Panc1 (cell line): ENCODE data around the gene TRDN. TPM values are rescaled to one million over a fixed set of nuclear protein-coding genes. Genes with fewer than 3 reads are reported as not detected.

Experiments
- ATAC-seq: fragments of 200-7000 bp; cut with Tn5 transposase; 2 replicates; pipeline ENCODE4 v1.9.1; 2020; ENCODE audit warnings: mild to moderate bottlenecking, moderate library complexity
- BruUV-seq: library from RNA; stranded (reverse); fragments of 400-500 nt; replicated peaks from 2 replicates; lab custom pipeline; 2021; lab: Mats Ljungman, UMichigan
- CTCF ChIA-PET: fragments of 300-600 bp; sonication (Branson Sonifier 250); formaldehyde crosslinking; loops from one replicate; lab custom pipeline; 2022; ENCODE audit warnings: antibody characterized with exemption; lab: Charles Lee
- POLR2A ChIA-PET: fragments of 300-600 bp; sonication (Branson Sonifier 250); formaldehyde crosslinking; loops from one replicate; lab custom pipeline; 2022; ENCODE audit warnings: antibody characterized with exemption; lab: Charles Lee
- DNase-seq: peaks from one replicate; pipeline ENCODE4 v3.0.0-alpha.2; 2010; ENCODE audit warnings: low read depth, low spot score
- H3K27ac ChIP-seq: 2 replicates; pipeline ENCODE4 v1.5.1; 2011; ENCODE audit warnings: mild to moderate bottlenecking, low read length, inconsistent platforms
- H3K27me3 ChIP-seq: fragments of 200-500 bp; sonication (Bioruptor generic); 2 replicates; pipeline ENCODE4 v1.6.0; 2014; ENCODE audit warnings: low read length, inconsistent platforms; ENCODE audit not compliant: control insufficient read depth, insufficient read depth
- H3K36me3 ChIP-seq: fragments of 200-500 bp; sonication (Bioruptor generic); 2 replicates; pipeline ENCODE4 v1.5.1; 2014; ENCODE audit warnings: inconsistent platforms, mild to moderate bottlenecking, low read length, moderate library complexity; ENCODE audit not compliant: control insufficient read depth, insufficient read depth
- H3K4me1 ChIP-seq: 2 replicates; pipeline ENCODE4 v1.5.1; 2011; ENCODE audit warnings: inconsistent platforms, mild to moderate bottlenecking, low read length, moderate library complexity; ENCODE audit not compliant: control insufficient read depth, insufficient read depth
- H3K4me3 ChIP-seq, 2 experiments: 2 replicates each; pipeline ENCODE4 v1.5.1; 2011 to 2012; ENCODE audit warnings: low read depth in 2 of 2, low read length in 2 of 2, mild to moderate bottlenecking in 2 of 2, inconsistent platforms in 1 of 2, moderate library complexity in 1 of 2
- H3K9me3 ChIP-seq: fragments of 200-500 bp; sonication (Bioruptor generic); 2 replicates; pipeline ENCODE4 v1.5.1; 2014; ENCODE audit warnings: low read depth, mild to moderate bottlenecking, inconsistent platforms, low read length, moderate library complexity; ENCODE audit not compliant: control insufficient read depth, insufficient read depth
- POLR2AphosphoS5 ChIP-seq: IDR thresholded peaks from 2 replicates; pipeline ENCODE4 v1.6.1; 2012; ENCODE audit warnings: mild to moderate bottlenecking, low read depth, low read length, moderate library complexity
- SIN3A ChIP-seq: IDR thresholded peaks from 2 replicates; pipeline ENCODE4 v1.6.1; 2012; ENCODE audit warnings: low read depth, mild to moderate bottlenecking, low read length, moderate library complexity, borderline replicate concordance; ENCODE audit not compliant: insufficient read depth
- TCF7L2 ChIP-seq: IDR thresholded peaks from 2 replicates; pipeline ENCODE4 v1.6.1; 2011; ENCODE audit warnings: mild to moderate bottlenecking, low read depth, low read length, inconsistent platforms
- in situ Hi-C: cut with HindIII; loops from 2 replicates; pipeline ENCODE4 v1.10.0; 2016; ENCODE audit warnings: low sequenced_read_pairs, low pct_unique_long_range_greater_than_20kb
- intact Hi-C: fragments of 100-400 bp; cut with micrococcal nuclease; formaldehyde crosslinking; loops from one replicate; pipeline ENCODE4 v1.10.0; 2022; ENCODE audit not compliant: unreplicated experiment
- total RNA-seq: library from RNA; stranded (reverse); gene quantifications from one replicate; pipeline ENCODE4 v1.2.1, GENCODE V29; 2021; ENCODE audit not compliant: unreplicated experiment
- TF ChIP-seq, protein P1 (sequence below): fragments of 450-650 bp; IDR thresholded peaks from 2 replicates; pipeline ENCODE4 v1.5.1; 2017; ENCODE audit warnings: mild to moderate bottlenecking
- TF ChIP-seq, protein P2 (sequence below), 2 experiments: IDR thresholded peaks; 2 replicates each; pipeline ENCODE4 v1.6.1; 2011 to 2012; ENCODE audit warnings: low read depth in 2 of 2, control low read depth in 1 of 2, low read length in 1 of 2, mild to moderate bottlenecking in 1 of 2, moderate library complexity in 1 of 2; ENCODE audit not compliant: insufficient read depth in 1 of 2

Gene TRDN
- total RNA-seq, 1 experiment from 2014 or later, result not detected

DNA sequence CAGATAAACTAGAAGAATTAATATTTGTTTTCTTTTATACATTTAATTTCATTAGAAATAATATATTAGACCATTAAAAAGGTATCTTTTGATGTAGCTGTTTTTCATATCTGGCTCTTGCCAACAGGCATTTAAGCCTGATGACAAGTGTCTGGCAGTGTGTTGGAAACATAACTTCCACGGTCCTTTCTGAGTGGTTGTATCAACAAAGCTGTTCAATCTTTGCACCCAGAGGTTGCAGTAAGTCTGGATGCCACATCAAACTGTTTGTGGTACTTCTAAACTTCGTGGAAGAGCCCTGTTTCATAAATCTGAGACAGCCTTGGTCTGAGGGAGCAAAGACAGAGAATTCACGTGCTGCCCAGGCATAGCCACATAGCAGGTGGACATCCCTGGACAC, 197.4 kb downstream of the TRDN start:
- ChIA-PET CTCF (no interaction called here), POLR2A (no interaction called here)
- no peaks in the 10 kb centered on the region for H3K27me3 ChIP-seq
- H3K4me3 ChIP-seq, result no peak overlapping the region
- no peaks in the 10 kb centered on the region for H3K36me3 ChIP-seq
- H3K9me3 ChIP-seq, result no peaks in the 10 kb centered on the region
- in situ Hi-C loops (no loop called here), intact Hi-C loops (no loop called here)
- no peak for DNase-seq
- no peak for TF ChIP-seq SIN3A
- no TSS peak for BruUV-seq
- H3K4me1 ChIP-seq, result no peaks in the 10 kb centered on the region
- ATAC-seq, result no peak
- no peak overlapping the region for H3K27ac ChIP-seq

DNA sequence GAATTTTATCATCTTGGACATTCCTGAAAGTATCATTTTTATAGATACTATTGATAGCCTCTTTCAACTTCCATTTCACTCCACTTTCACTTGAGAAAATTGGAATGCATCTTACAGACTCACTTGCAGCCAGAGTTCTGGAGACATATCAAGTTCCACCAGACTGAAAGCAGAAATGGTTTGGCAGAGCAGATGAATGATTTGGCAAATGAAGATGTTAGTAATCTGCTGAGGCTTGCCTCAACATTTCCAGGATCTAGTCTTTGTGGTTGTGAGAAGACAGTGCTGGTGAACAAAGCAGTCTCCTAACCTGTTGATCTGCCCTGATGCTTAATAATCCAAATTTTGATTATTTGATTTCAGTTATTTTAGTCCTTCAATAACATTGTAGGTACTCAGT, 202.6 kb downstream of the TRDN start:
- Histone ChIP-seq H3K27ac (no peak overlapping the region), H3K4me1 (no peaks in the 10 kb centered on the region), H3K27me3 (no peaks in the 10 kb centered on the region), H3K4me3 (no peak overlapping the region), H3K36me3 (no peaks in the 10 kb centered on the region), H3K9me3 (no peaks in the 10 kb centered on the region)
- in situ Hi-C loops, result no loop called here
- intact Hi-C loops, result no loop called here
- CTCF ChIA-PET, result no interaction called here
- TF ChIP-seq TCF7L2 (no peak), SIN3A (no peak), POLR2AphosphoS5 (no peak)
- TF ChIP-seq, protein P1, sequence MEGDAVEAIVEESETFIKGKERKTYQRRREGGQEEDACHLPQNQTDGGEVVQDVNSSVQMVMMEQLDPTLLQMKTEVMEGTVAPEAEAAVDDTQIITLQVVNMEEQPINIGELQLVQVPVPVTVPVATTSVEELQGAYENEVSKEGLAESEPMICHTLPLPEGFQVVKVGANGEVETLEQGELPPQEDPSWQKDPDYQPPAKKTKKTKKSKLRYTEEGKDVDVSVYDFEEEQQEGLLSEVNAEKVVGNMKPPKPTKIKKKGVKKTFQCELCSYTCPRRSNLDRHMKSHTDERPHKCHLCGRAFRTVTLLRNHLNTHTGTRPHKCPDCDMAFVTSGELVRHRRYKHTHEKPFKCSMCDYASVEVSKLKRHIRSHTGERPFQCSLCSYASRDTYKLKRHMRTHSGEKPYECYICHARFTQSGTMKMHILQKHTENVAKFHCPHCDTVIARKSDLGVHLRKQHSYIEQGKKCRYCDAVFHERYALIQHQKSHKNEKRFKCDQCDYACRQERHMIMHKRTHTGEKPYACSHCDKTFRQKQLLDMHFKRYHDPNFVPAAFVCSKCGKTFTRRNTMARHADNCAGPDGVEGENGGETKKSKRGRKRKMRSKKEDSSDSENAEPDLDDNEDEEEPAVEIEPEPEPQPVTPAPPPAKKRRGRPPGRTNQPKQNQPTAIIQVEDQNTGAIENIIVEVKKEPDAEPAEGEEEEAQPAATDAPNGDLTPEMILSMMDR, result no peak
- TF ChIP-seq, protein P2, sequence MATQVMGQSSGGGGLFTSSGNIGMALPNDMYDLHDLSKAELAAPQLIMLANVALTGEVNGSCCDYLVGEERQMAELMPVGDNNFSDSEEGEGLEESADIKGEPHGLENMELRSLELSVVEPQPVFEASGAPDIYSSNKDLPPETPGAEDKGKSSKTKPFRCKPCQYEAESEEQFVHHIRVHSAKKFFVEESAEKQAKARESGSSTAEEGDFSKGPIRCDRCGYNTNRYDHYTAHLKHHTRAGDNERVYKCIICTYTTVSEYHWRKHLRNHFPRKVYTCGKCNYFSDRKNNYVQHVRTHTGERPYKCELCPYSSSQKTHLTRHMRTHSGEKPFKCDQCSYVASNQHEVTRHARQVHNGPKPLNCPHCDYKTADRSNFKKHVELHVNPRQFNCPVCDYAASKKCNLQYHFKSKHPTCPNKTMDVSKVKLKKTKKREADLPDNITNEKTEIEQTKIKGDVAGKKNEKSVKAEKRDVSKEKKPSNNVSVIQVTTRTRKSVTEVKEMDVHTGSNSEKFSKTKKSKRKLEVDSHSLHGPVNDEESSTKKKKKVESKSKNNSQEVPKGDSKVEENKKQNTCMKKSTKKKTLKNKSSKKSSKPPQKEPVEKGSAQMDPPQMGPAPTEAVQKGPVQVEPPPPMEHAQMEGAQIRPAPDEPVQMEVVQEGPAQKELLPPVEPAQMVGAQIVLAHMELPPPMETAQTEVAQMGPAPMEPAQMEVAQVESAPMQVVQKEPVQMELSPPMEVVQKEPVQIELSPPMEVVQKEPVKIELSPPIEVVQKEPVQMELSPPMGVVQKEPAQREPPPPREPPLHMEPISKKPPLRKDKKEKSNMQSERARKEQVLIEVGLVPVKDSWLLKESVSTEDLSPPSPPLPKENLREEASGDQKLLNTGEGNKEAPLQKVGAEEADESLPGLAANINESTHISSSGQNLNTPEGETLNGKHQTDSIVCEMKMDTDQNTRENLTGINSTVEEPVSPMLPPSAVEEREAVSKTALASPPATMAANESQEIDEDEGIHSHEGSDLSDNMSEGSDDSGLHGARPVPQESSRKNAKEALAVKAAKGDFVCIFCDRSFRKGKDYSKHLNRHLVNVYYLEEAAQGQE (IDR thresholded peaks at IDR 0.05; ENCODE audit: insufficient read depth in 1 of 2, low read depth in 2 of 2, low read length in 1 of 2), result no peak
- no peak for DNase-seq
- no peak for ATAC-seq
- no TSS peak for BruUV-seq
- POLR2A ChIA-PET, result no interaction called here

DNA sequence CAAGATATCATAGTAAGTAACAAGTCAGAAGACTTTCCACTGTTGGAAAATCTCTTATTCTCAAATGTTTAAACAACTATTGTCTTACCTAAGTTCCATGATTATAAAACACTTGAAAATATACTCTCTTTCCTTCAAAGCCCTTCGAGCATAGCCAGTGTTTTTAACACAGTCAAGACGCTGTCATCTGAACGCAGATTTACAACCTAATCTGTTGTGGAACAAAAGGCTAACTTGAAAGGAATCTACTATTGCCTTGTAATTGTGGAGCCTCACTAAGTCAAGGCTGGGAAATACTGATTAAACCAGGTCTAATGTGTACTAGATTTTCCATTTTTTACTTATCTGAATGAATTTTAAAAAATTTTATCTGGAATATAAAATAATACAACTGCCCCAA, 205.8 kb downstream of the TRDN start:
- no TSS peak for BruUV-seq
- no peak for TF ChIP-seq TCF7L2
- TF ChIP-seq, protein P2 (IDR thresholded peaks at IDR 0.05; ENCODE audit: insufficient read depth in 1 of 2, low read depth in 2 of 2, low read length in 1 of 2), result no peak
- TF ChIP-seq POLR2AphosphoS5, result no peak
- TF ChIP-seq, protein P1, result no peak
- TF ChIP-seq SIN3A, result no peak
- Histone ChIP-seq H3K36me3 (no peaks in the 10 kb centered on the region), H3K4me3 (no peak overlapping the region), H3K27ac (no peak overlapping the region), H3K27me3 (no peaks in the 10 kb centered on the region), H3K9me3 (no peaks in the 10 kb centered on the region), H3K4me1 (no peaks in the 10 kb centered on the region)
- in situ Hi-C loops, result no loop called here
- DNase-seq, result no peak
- intact Hi-C loops, result no loop called here
- POLR2A ChIA-PET, result no interaction called here
- CTCF ChIA-PET, result no interaction called here
- ATAC-seq, result no peak
